GM21717 (cell line): ENCODE measurements around the gene RRAS2.
"Not testable (repeated sequence)": the region's sequence is repeated elsewhere in the genome, so short reads cannot be mapped to it uniquely, and the experiment has no call there.

Experiments
- ATAC-seq: cut with Tn5 transposase; IDR thresholded peaks from one replicate; pipeline ENCODE4 v1.9.1; 2021; ENCODE audit warnings: mild to moderate bottlenecking, moderate library complexity; ENCODE audit not compliant: unreplicated experiment

RRAS2 gene

DNA sequence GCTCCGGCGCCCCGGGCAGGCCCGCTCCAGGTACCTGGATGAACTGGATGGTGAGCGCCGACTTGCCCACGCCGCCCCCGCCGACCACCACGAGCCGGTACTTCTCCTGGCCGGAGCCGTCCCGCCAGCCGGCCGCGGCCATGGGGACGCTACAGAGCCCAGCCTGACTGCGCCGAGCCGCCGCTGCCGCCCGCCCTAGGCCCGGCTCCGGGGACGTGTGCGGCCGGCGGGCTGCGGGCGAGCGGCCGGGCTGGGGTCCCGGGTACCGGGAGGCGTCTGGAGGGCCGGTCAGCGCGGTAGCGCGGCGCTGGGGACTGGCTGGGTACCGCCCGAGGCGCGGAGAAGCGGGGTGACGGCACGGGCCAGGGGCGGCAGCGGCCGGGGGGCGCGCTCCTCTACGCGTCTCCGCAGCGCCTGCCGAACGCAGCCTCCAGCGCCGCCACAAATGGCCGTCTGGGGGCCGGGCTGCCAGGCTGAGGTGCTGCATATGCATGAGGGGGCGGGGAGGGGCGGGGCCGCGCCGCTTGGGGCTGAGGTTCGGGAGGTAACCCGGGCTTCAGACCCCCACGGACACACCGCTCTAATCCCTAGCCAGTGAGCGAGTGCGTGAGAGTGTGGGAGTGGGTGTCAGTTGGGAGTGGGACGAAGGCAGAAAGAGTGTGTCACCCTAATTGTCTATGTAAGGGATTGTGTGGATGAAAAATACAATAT is at the start of gene RRAS2:
Gene RRAS2 (minus strand): TSS at position 455 of the 711 bp plus-strand sequence. CDS start 313 bp downstream, at position 142.
- ATAC-seq: peak; percentile 91

DNA sequence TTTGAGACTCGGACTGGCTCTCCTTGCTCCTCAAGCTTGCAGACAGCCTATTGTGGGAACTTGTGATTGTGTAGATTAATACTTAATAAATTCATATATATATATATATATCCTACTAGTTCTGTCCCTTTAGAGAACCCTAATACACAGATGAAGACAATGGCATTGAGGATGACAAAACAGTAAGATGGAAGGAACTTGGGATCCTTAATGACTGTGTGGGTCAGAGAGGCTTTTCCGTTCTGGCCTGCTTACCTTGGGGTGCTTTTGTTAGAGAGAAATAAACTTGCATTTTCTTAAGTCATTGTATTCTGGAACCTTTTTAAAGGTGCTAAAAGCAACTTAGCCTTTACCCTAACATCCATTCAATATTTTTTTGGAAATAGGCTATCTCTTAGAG is 49.6 kb upstream of the RRAS2 start:
- no peak for ATAC-seq

DNA sequence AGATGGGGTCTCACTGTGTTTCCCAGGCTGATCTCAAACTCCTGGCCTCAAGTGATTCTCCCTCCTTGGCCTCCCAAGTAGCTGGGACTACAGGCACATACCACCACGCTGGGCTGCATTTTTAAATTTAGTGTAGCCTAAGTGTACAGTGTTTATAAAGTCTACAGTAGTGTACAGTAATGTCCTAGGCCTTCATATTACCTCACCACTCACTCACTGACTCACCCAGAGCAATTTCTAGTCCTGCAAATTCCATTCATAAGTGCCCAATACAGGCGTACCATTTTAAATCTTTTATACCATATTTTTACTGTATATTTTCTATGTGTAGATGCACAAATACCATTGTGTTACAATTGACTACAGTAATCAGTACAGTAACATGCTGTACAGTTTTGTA is 47.1 kb upstream of the RRAS2 start:
- ATAC-seq: not testable (repeated sequence)

DNA sequence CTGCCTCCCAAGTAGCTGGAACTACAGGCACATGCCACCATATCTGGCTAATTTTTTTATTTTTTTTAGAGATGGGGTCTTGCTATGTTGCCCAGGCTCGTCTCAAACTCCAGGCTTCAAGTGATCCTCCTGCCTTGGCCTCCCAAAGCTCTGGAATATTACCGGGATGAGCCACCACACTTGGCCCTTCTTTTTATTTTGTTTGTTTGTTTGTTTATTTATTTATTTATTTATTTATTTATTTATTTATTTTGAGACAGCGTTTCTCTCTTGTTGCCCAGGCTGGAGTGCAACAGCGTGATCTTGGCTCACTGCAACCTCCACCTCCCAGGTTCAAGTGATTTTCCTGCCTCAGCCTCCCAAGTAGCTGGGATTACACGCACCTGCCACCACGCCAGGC is 44.5 kb upstream of the RRAS2 start:
- ATAC-seq: not testable (repeated sequence)

DNA sequence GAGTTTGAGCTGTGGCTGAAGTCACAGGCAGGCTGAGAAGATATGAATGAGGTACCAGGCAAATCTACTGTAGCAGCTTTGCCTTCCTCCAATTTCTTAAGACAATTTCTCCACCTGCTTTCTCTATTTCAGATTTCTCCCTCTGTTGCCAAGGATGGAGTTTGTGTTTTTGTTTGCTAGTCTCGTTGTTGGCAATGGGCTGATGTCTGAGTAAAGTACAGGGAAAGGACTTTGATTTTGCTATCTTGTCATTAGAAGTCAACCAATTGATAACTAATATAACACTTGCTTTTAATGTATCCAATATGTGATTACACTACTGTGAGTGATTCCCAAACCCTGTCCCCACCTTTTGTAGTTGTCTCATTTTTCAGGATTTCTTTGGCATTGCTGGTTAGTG is 40.1 kb upstream of the RRAS2 start:
- no peak for ATAC-seq

DNA sequence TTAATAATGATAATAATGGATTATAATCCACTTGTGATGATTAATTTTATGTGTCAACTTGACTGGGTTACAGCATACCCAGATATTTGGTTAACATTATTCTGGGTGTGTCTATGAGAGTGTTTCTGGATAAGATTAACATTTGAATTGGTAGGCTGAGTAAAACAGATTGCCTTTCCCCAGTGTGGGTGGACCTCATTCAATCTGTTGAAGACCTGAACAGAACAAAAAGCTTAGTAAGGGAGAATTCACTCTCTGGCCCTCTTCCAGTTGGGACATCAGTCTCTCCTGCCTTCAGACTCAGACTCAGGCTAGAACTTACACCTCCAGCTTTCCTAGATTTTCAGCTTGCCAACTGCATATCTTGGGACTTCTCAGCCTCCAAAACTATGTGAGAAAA is 37.3 kb upstream of the RRAS2 start:
- no peak for ATAC-seq

DNA sequence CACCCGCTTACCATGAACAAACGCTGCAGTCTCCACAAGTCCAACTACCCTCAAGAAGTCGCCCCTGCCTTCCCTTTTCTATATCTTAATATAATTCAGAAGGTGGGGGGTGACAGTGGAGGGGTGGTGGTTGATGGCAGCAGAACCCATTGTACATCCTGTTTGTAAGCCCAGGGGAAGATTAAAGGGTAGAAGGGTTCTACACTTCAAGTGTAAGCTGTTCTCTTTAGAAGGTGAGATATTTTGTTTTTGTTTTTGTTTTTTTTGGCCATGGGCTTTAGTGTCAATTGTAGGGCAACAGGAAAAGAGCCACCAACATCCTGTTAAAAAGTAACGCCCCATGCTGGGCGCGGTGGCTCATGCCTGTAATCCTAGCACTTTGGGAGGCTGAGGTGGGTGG is 34.9 kb upstream of the RRAS2 start:
- ATAC-seq: no peak

DNA sequence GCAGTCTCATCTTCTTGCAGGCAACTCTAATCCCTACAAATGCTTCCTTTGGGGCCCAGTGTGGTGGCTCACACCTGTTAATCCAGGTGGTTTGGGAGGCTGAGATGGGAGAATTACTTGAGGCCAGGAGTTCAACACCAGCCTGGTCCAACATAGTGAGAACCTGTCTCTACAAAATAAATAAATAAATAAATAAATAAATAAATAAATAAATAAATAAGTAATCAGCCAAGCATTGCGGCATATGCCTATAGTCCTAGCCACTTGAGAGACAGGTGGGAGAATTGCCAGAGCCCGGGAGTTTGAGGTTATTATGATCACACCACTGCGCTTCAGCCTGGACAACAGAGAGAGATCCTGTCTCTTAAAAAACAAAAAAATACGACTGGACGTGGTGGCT is 34.1 kb upstream of the RRAS2 start:
- ATAC-seq: no peak

DNA sequence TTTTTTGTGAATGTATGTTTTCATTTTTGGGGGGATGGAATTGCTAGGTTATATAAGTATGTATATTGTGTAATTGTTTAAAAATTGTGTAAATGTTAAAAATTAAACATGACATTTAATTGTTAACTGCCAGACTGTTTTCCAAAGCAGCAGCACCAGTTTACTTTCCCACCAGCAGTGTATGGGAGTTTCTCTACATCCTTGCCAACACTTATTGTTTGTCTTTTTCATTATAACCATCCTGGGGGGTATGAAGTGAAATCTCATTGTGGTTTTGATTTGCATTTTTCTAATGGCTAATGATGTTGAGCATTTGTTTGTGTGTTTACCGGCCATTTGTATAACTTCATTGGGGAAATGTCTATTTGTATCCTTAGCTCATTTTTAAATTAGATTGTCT is 31.7 kb upstream of the RRAS2 start:
- no peak for ATAC-seq

DNA sequence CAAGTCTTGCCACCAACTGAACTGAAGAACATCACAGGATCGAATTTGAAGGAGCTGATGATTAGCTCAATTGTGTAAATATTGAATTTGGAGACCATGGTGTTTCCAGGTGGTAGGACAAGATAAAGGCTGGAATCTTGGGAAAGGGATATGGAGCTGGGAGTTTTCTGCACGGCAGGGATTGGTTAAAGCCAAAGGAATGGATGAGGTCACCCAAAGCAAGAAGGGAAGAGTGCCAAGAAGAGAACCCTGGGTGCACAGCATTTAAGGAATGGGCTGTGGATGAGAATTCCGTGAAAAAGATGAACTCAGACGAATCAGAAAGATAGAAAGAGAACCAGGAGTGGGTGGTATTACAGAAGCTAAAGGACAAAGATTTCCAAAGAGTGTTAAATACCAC is 29.4 kb upstream of the RRAS2 start:
- no peak for ATAC-seq

DNA sequence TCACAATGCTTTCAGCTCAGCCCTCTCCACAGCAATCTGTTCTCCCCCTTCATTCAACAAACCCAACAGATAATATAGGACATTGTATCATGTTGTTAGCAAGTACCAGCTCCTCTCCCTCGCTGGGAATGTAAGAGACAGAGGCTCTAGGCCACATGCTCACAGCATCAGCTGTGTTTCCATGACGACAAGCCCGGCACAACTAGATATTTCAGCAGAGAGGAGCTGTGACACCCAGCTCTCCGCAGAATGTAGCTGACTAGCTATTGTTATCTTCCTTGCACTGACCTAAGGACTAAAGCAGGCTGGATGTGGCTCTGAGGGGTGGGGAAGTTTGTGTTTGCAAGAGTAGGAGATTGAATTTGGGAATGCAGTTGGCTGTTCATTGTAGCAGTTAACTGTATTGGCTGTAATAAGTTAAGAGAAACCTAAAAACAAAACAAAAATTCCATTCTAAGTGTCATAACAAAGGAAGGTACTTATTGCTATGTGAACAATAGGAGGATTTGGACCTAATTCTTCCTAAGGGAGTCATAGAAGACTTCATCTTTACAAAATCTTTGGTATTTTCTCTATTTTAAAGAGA is 28.0 kb upstream of the RRAS2 start:
- ATAC-seq: no peak

DNA sequence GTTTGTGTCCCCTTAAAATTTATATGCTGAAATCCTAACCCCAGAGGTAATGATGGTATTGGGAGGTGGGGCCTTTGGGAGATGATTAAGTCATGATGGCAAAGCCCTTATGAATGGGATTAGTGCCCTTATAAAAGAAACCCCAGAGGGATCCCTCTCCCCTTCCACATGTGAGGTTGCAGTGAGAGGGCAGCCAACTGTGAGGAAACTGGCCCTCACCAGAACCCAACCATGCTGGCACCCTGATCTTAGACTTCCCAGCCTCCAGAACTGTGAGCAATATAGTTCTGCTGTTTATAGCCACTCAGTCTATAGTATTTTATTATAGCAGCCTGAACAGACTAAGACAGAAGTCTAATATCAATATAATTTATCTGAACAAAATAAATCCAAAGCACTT is 27.1 kb upstream of the RRAS2 start:
- ATAC-seq: no peak

DNA sequence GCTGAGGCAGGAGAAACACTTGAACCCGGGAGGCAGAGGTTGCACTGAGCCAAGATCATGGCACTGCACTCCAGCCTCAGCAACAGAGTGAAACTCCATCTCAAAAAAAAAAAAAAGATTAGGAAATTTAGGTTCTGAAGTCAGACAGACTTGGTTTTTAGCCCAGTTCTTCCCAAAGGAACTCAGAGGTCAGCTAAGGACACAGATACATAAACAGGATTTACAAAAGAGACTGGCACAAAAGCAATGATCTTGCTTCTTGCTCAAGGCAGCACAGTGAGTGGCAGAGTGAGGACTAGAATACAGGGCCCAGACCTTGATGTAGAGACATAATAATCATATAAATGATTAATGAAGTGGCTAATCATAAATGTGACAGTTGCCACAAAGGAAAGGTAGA is 25.4 kb upstream of the RRAS2 start:
- no peak for ATAC-seq

DNA sequence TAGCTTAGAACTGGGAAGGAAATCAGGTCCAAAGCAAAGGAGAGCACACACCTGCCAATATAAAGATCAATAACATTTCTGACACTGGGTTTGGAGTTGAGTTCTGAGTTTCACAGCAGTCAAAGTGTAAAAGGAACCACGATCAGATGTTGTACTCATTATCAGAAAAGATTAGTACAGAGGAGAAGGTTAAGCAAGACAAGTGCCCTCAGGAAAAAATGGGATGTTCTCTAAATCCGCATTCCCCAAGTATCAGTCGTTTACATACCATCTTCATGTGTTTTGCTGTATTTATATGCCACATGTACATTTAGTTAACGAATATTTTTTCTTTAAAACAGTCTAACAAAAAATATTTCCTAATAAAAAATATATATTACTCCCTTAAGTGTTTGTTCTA is 23.0 kb upstream of the RRAS2 start:
- no peak for ATAC-seq

DNA sequence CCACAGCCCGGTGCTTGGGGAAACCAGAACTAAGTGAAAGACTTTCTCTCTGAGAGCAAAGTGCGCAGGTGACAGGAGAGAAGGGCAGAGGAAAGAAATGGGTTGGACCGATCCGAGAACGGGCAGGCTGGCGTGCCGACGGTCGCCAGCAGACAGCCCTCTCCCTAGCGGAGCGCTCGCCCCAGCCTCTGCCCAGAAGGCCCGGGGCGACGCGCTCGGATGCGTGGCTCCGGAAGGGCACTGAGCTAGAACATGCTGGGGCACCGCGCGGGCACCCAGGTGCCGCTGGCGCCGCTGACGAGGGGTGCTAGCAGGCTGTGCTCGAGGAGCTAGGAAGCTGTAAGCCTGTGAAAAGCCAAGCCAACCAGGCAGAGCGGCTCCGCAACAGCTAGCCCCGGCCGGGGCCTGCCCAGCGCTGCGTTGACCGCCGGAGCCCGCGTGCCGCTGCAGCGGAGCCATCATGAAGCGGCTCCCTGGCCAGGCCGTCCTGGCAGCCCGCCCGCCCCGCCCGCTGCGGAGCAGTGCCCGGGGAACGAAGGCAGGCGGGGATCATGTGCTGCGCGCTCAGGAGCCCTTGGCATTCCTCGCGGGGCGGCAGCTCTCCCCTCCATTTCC is 22.1 kb upstream of the RRAS2 start:
- peak; percentile 79 for ATAC-seq

DNA sequence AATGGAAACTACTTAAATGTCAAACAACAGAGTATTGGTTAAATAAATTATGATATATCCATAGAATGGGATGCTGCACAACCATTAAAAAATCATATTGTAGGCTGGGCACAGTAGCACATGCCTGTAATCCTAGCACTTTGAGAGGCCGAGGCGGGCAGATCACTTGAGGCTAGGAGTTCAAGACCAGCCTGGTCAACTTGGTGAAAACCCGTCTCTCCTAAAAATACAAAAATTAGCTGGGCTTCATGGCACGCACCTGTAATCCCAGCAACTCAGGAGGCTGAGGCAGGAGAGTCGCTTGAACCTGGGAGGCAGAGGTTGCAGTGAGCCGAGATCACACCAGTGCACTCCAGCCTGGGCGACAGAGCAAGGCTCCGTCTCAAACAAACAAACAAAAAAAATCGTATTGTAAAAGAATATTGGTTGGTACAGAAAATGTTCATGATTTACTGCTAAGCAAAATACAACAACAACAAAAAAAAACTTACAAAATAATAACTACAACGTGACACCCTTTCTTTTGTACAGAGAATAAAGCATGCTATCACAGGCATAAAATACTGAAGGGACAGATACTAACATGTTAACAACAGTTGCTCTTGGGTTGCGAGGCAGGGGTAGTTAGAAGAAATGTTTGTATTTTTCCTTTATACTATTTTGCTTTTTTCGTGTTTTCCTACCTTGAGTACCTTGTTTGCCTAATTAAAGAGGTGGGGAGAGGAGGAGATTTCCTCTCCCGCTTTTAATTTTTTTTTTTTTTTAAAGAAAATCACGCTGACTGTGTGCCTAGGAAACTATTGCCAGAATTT is 21.3 kb upstream of the RRAS2 start:
- ATAC-seq: no peak

DNA sequence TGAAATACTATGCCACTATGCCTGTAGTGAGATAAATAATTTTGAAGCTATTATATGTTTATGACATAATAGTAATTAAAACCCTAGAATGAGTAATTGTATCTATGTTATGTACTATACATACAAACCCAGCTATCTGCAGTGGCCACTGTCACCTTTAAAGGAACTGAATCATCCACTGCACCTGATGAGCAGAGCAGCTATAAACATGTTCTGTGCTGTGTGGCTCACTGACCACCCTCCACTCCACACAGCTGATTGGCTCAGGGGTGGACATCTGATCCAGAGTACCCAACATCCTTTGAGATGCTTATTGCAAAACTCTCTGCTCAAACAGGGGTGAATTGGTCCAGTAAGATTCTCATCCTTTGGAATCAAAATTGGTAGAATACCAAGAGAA is 19.2 kb upstream of the RRAS2 start:
- ATAC-seq: no peak

DNA sequence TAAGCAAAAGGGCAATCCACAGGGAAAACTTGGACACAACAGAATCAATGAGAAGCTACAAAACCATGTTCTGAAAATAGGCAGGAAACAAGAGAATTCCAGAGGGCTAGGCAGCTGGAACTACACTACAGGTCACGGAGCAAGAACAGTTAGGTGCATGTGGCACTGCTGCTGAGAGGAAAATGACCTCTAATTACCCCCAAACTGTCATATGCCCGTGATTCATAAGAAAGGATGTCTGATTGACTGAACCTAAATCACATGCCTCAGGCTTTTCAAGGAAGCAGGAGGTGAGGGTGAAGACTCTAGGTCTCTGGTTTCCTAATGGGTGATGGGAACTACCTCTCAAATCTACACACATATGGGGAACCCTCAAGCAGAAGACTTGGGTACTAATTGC is 17.9 kb upstream of the RRAS2 start:
- ATAC-seq: no peak

DNA sequence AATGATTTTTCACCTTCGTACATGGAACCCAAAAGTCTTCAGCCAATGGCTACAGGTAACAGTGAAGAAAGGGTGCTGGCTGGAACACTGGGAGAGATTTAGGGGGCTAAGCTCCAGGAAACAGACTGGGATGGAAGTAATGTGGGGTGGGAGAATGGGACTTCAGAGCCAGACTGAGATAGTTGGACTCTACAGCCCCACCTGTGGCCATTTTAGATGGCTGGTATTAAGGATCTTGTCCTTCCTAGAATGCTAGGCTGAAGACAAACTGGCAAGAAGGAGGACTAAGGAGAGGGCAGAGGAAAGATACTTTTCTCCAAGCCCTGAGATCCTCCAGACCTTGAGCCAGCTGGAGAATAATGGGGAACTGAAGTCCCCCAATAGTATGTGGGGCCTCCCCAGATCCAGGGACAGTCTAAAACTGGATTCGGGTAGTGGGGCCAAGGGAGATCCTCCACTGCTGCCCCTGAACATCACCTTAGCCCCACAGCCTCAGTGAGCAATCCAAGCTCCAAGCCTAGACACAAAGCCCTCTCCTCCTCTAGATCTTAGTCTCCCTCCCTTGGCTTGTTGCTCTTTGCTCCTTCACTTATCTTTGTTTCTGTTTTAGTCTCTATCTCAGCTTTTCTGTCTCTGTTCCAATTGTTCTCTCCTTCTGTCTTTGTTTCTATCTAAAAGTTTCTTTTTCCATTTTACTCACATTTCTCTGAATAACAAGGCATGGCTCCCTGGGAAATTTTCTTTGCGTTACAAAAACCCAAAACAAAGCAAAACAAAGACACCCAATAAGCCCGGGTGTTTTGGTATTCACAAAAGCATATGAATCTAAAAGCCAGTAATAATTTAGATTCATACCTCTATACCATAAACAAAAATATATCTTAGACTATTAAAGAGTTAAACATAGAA is 16.2 kb upstream of the RRAS2 start:
- ATAC-seq: no peak

DNA sequence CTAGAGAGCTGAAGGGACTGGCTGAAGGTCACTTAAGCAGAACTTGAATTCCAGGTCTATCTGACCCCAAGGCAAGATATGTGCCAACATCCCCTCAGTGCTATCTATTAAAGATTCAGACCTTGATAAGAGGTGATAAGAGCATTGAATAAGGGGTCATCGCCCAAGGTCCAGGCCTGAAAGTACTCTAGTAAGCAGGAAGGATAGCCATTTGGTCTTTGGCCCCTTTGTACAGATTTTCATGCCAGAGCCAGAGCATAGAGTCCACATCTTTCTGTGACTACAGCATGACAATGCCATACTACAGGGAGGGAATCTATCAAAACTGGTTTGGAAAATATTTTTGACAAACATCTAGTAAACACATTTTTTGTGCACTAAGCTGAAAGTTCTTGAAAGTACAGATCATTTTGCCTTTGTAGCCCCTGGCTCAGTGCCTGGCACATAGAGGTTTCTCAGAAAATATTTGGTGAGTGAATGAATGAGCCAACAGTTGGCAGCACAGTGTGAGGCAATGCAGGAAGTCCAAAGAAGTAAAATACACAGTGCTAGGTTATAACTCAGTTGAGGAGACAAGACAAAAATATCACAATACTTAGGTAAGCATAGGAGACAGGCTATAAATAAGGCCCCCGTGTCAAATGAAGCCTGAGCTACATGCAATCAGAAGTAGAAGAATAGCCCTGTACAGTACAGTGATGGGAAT is 15.1 kb upstream of the RRAS2 start:
- no peak for ATAC-seq
